ENCODE data around the gene BRSK2.

BRSK2 gene

DNA sequence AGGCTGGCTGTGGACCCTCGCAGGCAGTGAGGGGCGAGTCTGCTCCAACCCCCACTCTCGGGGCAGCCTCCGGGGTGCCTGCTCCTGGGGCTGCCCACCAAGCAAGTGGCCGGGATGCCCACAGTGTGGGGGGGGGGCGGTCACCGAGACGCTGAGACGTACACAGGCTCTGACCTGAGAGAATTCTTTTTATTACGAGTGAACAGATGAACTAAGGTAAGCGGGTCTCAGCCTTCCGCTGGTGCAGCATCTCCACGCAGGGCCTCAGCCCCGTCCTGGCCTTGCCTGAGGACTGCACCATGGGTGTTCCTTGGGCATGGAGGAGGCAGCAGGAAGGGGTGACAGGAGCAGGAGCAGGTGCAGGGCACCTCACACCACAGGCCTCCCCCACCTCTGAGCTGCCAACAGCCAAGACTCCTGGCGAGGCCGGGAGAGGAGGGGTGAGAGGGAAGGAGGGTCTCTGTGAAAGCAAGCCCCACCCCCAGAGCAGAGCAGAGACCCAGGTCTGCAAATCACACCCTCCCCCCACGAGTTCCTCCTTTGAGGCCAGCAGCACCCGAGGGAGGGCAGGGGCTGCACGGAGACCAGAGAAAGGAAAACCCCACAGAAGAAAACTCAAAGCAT lies 79.7 kb downstream of the BRSK2 start:
- no peak for DNase-seq (ENCODE audit: low read depth)

DNA sequence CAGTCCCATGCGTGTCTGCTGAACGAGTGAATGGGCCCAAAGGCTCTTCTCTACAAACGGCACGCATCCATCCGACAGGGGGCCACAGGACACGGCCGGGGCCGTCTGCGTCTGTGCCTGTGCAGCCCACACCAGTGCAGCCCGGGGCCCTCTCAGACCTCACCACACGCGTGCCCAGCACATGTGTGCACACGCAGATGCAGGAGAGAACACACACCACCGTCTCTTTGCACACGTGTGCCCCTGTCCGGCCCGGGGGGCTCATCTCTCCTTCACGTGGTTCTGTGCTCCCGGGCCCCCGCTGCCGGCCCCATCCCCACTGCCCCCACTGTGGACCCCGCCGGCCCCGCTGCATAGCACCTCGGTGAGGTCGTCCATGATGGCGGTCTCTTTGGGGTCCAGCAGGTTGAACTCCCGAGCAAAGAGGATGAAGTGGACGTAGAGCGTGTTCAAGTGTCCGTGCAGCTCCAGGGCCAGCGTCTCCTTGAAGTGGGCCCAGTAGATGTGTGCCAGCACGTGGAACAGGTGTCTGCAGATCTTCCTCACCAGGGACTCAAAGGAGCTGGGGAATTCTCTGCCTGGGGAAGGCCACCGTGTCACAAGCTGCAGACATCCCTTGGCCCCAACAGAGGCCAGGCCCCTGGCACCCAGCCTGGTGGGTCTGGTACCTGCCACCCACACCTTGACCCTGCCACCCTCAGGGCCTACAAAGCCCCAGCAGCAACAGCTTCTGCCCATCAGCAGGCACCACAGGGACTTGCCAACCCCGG lies 80.4 kb downstream of the BRSK2 start:
- DNase-seq (ENCODE audit: low read depth), result no peak

DNA sequence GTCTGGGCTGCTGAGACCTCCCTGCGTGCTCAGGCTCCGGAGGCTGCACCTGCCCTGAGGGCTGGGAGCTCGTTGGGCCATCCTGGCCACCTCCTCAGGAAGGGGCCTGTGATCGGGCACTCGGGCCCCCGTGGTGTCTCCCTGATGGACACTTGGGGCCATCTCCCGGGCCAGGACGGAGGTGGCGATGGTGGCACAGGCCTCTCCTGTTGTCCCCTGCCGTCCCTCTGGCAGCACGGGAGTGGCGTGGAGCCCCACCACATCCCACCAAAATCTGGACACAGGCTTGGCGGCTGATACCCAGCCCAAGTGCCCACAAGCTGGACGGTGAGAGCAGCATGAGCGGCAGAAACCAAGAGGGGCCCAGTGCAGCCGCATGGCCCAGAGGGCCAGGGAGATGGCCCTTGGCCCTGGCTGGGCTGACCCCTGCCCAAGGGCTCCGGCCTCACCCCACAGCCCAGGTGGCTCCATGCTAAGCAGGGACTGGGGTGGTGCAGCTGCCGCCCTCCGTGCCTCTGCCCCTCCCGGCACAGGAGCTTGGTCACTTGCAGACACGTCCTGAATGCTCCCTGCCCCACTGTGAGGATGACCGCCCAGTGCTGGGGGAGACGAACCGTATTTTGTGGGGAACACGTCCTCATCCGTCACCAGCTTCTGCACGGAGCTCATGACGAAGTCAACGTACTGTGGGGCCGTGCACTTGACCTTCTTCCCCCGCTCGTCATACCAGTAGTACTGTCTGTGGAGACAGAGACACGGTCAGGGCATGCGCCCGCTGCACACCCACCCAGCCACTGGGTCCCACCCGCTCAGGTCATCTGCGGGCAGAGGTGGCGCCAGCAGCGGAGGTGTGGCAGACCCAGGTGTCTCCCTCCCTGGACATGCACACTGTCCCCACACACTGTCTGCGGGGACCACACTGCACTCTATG lies 81.2 kb downstream of the BRSK2 start:
- DNase-seq (ENCODE audit: low read depth), result no peak

DNA sequence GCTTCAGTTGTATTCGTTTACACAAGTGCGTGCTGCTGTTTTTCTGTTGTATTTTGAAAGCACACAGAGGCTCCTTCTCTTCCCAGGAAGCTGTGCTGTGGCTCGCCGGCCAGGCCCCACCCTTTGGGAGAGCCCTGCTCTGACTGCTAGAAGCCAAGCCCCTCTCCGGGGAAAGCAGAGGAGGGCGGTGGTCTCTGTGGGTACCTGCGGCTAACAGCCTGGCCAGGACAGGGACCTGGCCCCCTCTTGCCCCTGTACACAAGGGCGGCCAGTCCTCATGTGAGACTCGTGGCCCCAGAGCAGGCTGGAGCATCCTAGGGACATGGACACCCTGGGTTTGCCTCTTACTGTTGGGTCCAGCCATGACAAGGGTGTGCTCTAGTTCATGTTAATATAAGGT lies 82.0 kb downstream of the BRSK2 start:
- DNase-seq (ENCODE audit: low read depth), result no peak

DNA sequence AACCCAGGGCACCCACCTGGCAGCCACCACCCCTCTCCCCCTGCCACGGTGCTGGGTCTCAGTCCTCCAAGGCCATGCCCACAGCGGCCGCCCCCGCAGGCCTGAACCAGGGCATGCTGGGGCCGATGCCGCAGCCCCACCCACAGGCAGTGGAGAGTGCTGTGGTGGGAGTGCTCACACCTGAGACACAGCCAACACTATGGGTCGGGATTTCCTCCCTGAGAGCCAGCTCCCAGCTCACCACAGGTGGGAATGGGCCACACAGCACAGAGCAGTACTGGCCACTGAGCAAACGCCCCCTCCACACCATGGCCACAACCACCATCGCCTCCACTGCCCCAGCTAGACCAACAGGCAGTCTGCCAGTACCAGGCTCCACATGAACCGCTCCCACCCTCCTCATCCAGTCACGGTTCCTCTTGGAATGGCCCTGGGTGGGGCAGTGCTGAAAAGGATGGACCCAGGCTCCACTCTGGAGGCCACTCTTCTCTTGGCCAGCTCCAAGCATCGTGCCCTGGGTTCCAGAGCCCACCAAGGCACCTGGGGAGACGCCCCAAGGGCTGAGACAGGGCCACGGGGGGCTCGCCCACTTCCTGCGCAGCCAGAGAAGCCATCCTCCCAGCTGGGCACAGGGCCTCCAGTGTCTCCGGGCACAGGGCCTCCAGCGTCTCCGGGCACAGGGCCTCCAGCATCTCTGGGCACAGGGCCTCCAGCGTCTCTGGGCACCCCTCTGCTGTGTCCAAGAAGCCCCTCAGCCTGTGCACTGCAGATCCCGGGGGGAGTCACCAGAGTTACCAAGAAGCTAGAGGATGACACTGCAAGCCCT lies 82.7 kb downstream of the BRSK2 start:
- no peak for DNase-seq (ENCODE audit: low read depth)

DNA sequence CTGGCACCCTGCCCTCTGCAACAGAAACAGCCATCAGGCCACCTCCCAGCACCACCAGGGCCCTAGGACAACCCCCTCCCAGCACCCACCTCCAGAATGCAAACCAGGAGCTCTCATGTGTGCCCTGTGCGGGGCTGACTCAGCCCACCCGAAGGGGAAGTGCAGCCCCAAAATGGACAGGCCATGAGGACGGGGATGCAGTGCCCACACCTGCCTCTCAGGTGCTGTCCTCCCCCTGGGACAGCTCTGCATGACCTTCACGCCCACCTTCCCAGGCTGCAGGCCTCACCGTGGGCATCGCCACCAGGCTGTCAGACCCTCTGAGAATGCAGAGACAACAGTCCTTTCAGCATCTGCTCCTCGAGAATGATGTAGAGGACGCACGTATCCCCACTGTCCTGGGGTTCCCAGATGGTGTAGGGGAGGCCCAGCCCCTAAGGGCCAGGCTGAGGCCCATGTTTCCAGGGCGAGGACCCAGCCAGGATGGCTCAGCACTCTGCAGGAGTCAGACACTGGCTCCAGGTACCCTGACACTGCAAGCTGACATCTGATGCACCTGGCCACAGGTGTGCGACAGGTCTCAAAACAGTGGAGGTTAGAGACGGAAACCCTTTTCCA lies 83.4 kb downstream of the BRSK2 start:
- no peak for DNase-seq (ENCODE audit: low read depth)

DNA sequence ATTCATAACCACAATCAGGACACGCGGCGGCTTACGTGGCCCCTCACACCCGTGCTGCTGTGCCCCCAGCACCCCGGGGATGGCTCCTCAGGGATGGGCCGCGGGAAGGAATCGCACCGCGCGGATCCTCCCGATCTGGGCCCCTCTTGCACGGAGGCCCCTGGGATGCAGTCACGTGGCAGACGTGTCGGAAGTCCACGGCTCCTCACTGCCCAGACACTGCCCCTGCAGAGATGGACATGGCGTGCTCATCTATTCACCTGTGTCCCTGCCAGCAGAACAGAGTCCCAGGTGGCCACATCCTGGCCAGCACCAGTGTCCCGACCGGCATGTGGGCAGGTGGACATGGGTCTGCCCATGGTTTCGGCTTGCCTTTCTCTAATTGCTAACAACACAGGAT lies 84.1 kb downstream of the BRSK2 start:
- DNase-seq (ENCODE audit: low read depth), result no peak

DNA sequence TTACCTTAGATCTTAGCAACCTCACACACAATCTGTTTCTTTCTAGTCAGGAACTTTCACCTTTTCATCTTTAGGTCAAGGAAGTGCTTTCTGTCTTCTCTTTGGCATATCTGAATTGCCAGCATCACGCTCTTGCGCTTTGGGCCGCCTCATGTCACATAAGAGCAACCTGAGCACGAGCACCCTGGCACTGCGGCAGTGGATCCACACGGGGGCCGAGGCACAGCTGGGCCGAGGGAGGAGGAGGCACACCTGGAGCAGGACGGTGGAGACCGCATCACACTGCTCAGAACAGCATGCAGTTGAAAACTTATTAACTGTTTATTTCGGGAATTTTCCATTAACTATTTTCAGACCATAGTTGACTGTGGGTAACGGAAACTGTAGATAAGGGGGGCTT lies 86.1 kb downstream of the BRSK2 start:
- no peak for DNase-seq (ENCODE audit: low read depth)

DNA sequence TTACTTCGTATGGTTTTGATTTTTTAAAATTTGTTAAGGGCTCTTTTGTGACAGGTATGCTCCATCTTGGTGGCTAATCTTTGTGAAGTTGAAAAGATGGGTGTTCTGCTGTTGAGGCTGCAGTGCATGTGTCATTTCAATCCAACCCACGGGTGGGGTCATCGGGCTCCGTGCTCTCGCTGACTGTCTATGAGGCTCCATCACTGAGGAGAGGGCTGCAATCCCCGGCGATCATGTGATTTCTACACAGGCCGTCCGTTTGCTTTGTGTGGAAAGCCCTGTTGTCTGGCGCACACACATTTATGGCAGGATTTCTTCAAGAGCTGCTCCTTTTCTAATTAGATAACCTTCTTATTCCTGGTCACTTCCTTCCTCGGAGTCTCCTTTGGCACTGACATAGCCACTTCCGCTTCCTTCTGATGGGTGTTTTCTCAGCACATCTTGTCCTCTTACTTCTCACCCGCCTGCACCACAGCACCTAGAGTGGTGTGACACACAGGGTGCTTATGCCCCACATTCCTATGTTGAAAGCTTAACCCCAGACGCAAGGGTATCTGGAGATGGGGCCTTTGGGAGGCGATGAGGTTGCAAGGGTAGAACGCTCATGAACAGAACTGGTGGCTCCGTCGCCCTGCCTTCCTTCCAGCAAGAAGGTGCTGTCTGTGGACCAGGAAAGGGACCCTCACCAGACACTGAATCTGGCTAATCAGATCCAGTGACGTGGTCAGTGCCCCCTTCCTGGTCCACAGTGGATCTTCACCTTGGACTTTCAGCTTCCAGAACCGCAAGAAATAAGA lies 87.4 kb downstream of the BRSK2 start:
- no peak for DNase-seq (ENCODE audit: low read depth)

DNA sequence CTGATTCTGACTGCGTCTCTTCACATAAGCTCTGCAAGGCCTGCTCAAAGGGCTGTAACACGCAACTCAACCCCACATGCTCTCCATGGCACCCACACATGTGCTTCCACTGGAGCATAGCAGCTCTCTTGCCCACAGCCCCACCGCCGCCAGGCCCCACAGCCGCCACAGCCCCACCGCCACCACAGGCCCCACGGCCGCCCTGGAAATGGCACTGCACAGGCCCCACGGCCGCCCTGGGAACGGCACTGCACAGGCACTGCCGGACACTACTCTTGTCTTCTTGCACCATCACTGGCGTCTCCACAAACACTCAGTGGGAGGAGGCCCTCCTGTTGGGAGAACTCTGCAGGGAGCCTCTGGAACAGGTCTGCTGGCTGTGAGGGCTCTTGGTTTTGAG lies 88.3 kb downstream of the BRSK2 start:
- DNase-seq (ENCODE audit: low read depth), result no peak

DNA sequence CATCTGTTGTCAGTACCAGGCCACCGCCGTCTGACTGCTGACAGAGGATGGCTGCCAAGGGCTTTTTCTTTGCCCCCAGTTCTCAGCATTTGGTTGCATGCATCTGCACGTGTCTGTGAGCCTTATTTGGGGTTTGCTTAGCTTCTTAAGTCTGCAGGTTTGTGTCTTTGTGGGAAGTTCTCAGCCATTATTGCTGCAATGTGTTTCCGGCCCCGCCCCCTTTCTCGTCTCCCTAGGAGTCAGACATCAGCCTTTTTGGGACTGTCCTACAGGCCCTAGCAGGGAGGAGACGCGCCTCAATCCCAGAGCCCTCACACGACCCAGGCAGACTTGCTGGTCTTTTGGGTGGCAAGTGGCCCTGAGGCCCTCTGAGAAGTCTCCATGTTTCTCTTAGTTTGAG lies 88.8 kb downstream of the BRSK2 start:
- DNase-seq (ENCODE audit: low read depth), result no peak

DNA sequence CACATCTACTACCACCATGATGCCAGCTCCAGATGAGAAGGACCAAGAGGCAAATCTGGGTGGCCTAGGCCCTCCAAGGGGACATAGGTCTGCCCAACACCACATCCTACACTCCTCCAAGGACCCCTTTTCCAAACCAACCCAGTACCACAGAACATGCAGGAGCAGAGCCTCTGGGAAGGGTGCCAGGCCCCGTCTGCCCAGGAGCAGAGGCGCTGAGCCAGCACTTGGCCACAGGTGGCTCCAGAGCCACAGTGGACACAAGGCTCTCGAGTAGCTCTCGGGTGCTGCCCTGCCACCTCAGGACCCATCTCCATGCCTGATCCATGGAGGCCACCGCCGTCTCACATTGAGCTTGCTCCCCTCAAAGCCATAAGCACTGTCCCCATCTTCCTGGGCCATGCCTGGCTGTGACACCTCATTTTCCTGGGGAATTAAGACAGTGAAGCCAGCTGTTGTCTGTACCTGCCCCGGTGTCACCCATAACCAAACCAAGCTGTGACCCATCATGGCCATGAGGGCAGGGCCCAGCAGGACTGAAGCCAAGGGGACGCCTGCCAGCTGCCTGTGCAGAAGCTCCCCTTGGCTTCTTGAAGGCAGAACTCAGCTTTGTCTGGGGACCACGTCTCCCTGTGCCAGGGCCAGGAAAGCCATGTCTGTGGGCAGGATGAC lies 89.4 kb downstream of the BRSK2 start:
- DNase-seq (ENCODE audit: low read depth), result no peak

DNA sequence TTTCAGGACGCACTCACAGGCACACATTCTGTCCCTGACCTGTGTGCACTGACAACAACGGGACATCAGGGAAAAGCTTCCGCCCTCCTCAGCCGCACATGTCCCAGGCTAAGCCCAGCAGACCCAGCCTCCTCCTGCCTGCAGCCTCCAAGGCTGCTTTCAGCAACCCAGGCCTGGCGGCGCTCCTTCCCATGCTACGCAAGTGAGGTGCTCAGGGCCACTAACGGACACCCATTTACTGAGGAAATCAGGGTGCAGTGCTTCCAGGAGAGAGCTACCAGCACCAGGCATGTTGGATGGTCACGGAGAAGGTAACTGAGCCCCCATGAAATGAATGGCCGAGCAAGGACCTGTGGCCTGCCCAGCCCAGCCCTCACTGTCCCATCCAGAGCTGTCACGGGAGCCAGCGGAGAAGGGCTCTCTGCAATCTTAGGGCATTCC lies 90.0 kb downstream of the BRSK2 start:
- DNase-seq (ENCODE audit: low read depth), result no peak

DNA sequence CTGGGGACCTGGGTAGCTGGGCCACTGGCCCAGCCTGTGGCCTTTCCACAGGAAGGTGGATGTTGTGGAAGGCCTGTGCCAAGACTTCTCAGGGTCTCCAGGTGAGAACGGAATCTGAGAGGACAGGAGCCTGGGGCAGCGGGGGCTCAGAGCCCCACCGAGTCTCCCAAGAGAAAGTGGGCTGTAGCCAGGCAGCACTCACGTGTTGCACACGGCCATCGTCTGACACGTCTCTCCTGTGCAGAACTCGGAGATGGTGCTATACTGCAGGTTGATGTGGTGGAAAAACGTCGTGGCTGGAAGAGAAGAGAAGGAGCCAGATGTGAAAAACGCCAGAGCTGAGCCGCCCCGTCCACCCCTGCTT lies 90.4 kb downstream of the BRSK2 start:
- no peak for DNase-seq (ENCODE audit: low read depth)

DNA sequence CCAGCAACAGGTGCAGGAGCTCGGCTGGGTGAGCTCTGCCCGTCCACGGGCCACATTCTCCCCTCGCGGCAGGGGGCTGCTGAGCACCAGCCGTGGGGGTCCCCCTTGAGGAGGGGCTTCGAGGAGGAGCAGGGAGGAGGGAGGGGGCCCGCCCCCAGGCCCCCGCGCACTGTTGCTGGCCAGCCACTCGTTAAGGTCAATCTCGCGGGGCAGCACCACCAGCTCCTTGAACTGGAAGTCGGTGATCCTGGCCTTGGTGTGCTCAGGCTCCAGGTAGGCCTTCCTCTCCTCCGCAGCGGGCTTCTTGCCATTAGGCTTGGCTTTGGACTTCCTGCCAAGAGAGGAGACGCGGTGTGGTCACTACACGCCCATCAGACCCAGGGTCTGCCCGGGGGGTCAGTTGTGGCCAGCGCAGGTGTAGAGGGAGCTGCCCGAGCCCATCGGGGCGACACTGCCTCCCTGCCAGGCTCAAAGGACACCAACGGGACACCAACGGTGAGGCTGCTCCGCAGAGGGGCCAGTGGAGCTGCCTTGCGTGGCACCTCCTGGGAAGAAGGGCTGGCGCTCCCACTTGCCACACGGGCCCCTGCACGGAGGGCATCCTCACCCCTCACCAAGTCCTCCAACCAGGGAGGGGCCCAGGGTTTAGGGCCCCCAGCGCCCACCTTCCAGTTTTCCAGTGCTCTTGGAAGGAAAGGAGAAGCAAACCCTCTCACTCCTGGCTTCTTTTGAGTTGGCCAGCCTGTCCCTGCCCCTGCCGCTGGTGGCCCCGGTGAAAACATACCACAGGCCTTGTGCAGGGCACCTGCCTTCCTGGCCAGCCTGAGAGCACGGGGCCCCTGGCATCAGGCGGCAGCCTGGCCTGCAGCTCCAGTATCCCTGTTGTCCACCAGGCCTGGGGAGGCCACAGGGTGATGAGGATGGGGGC lies 91.1 kb downstream of the BRSK2 start:
- no peak for DNase-seq (ENCODE audit: low read depth)

DNA sequence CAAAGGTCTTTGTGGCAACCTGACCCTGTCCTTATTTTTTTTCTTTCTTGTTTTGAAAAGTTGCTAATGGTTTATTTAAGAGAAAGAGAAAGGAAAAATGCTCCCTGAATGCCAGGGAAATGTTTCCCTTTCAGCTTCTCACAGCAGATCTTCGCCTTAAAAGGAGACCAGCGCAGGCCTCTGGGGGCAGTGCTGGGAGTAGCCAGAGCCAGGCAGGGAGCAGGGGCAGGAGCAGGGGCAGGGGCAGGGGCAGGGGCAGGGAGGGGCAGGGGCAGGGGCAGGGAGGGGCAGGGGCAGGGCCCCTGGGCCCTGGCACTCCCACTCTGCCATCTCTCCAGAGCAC lies 91.7 kb downstream of the BRSK2 start:
- DNase-seq (ENCODE audit: low read depth), result no peak

DNA sequence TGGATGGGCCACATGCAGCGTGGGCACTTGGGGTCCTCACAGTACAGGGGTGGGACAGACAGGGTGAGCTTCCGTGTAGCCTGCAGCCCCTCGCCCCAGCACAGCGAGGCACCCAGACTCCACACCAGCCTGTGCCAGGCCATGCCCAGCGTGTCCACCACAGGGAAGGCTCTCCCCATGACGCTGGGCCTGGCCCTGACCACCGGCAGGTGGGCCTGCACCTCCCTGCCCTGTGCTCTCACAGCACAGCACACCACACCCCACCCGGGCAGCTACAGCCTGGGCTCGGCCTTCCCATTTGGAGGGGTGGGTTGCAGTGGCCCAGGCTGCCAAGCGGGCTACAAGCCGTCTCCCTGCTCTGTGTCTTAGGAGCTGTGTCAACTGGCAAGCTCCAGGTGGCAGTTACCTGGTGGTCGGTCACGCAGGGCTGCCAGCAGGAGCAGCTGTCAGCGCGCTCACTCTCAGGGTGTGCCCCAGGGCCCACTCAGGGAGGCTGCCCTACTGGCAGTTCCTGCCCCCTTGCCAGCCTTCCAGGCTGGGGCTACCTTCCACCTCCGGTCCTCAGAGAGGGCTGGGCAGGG lies 92.2 kb downstream of the BRSK2 start:
- DNase-seq (ENCODE audit: low read depth), result no peak

DNA sequence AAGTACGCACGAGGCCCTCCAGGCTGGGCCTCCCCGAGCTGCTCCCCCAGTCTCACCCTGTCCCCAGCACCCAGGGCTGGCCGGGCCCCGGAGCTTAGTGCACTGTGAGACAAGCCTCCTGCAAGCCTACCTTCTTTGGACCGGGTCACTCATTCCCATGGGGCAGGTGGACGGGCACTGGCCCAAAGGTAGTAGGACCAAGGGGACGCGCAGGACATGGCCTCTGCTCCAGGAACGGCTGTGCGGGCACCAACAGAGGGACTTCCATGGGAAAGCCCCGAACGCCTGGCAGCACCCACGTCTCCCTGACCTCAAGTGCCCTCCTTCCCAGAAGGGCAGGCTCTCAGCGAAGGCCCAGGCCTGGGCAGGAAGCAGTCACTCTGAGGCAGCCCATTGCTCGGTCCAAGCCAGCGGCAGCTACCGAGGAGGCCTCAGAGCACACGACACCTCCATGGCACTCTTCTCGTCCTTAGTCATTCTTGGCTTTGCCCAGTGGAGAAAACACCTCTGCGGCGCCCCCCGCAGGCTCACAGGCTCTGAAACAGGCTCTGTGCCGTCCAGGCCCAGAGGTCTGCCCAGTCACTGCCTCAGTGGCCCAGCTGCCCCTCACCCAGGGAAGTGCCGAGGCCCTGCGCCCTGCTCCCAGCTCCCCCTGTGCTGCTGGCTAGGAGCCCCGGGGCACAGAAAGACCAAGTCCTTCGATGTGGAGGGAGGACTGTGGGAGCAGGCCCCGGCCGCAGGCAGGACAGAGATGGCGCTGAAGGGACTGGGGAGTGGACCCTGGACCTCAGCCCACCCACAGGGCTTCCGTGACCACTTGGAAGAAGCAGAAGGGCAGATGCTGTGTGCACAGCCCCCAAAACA lies 93.1 kb downstream of the BRSK2 start:
- DNase-seq (ENCODE audit: low read depth), result no peak

Data from activated T-cell treated with anti-CD3 and anti-CD28 coated beads for 48 hours (primary cell).